Kidney tubule cell (primary cell): Measurements from ENCODE around the gene DHRSX.
"Not testable (repeated sequence)": the region's sequence is repeated elsewhere in the genome, so short reads cannot be mapped to it uniquely, and the experiment has no call there.

Experiments
- DNase-seq: peaks from one replicate; pipeline ENCODE4 v3.0.0-alpha.2; 2018; ENCODE audit warnings: low spot score

Gene DHRSX

GRCh38 chrX:2391869-2392606, 108.7 kb downstream of the DHRSX start:
- peak; percentile 94 for DNase-seq

GRCh38 chrX:2390754-2391153, 110.0 kb downstream of the DHRSX start:
- no peak for DNase-seq

- DNase-seq, result not testable (repeated sequence)
Observed at GRCh38 chrX:2389731-2390130, 111.0 kb downstream of the DHRSX start.

GRCh38 chrX:2389324-2389723, 111.5 kb downstream of the DHRSX start:
- DNase-seq, result no peak

GRCh38 chrX:2388669-2389068, 112.1 kb downstream of the DHRSX start:
- DNase-seq, result no peak

- no peak for DNase-seq
Observed at GRCh38 chrX:2387614-2388239, 113.0 kb downstream of the DHRSX start.

- peak; percentile 94 for DNase-seq
Observed at GRCh38 chrX:2385224-2385623, 115.6 kb downstream of the DHRSX start.

GRCh38 chrX:2384486-2384885, 116.3 kb downstream of the DHRSX start:
- no peak for DNase-seq

GRCh38 chrX:2383735-2384134, 117.0 kb downstream of the DHRSX start:
- peak; percentile 27 for DNase-seq

- DNase-seq, result no peak
Observed at GRCh38 chrX:2383144-2383543, 117.6 kb downstream of the DHRSX start.

- DNase-seq, result not testable (repeated sequence)
Observed at GRCh38 chrX:2382433-2383048, 118.2 kb downstream of the DHRSX start.

GRCh38 chrX:2376166-2376565, 124.6 kb downstream of the DHRSX start:
- no peak for DNase-seq

GRCh38 chrX:2374086-2374485, 126.7 kb downstream of the DHRSX start:
- no peak for DNase-seq

GRCh38 chrX:2373615-2374014, 127.2 kb downstream of the DHRSX start:
- no peak for DNase-seq

GRCh38 chrX:2371026-2371711, 129.6 kb downstream of the DHRSX start:
- DNase-seq, result no peak

- DNase-seq, result peak; percentile 90
Observed at GRCh38 chrX:2370456-2370855, 130.3 kb downstream of the DHRSX start.

- no peak for DNase-seq
Observed at GRCh38 chrX:2369206-2369605, 131.6 kb downstream of the DHRSX start.

GRCh38 chrX:2360731-2361130, 140.0 kb downstream of the DHRSX start:
- peak; percentile 59 for DNase-seq

GRCh38 chrX:2359522-2359921, 141.3 kb downstream of the DHRSX start:
- not testable (repeated sequence) for DNase-seq

GRCh38 chrX:2351999-2352995, 148.5 kb downstream of the DHRSX start:
- DNase-seq, result peak; percentile 78

GRCh38 chrX:2351321-2351720, 149.5 kb downstream of the DHRSX start:
- peak; percentile 85 for DNase-seq
